HG03060 (cell line): Measurements from ENCODE around the gene CACNA1A.
"Not testable (repeated sequence)": the region's sequence is repeated elsewhere in the genome, so short reads cannot be mapped to it uniquely, and the experiment has no call there.

Experiments used
- ATAC-seq: cut with Tn5 transposase; IDR thresholded peaks from one replicate; pipeline ENCODE4 v1.9.1; 2021; ENCODE audit warnings: low read depth, moderate number of reproducible peaks; ENCODE audit not compliant: unreplicated experiment

Gene CACNA1A

GRCh38 chr19:13209484-13210338 is 296.6 kb downstream of the CACNA1A start:
- no peak for ATAC-seq

GRCh38 chr19:13208672-13209483 is 297.4 kb downstream of the CACNA1A start:
- ATAC-seq: no peak

DNA sequence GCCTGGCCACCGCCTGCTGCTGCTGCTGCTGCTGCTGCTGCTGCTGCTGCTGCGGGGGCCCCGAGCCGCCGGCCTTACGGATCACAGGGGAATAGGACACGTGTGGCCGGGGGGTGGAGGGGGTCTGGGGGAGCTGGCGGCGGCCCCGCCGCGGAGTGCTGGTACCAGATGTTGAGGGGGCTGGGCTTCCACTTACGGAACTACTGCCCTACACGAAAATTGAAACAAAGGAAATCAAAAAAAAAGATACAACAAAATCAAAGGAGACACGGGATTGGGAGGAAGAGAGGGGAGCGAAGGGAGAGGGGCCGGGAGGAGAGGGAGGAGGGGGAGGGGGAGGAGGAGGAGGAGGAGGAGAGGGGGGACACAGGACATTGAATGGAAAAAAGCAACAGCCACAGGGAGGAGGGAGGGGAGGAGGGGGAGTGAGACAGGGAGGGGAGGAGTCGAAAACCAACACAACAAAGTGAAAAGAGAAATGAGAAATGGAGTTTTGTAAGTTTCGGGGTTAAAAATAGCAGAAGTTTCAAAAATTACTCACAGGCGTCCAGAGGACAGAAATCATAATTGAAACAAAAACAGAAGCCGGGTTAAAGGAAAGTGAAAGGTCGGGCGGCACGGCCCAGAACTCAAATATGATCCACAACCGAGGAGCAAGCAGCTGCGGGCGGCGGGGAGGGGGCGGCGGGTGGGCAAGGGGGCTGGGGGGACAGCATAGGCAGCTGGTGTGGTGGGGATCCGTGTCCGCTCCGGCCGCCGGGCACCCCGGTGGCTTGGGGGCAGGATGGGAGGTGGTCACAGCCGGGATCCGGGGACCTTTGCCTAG is 298.2 kb downstream of the CACNA1A start:
- ATAC-seq: no peak

DNA sequence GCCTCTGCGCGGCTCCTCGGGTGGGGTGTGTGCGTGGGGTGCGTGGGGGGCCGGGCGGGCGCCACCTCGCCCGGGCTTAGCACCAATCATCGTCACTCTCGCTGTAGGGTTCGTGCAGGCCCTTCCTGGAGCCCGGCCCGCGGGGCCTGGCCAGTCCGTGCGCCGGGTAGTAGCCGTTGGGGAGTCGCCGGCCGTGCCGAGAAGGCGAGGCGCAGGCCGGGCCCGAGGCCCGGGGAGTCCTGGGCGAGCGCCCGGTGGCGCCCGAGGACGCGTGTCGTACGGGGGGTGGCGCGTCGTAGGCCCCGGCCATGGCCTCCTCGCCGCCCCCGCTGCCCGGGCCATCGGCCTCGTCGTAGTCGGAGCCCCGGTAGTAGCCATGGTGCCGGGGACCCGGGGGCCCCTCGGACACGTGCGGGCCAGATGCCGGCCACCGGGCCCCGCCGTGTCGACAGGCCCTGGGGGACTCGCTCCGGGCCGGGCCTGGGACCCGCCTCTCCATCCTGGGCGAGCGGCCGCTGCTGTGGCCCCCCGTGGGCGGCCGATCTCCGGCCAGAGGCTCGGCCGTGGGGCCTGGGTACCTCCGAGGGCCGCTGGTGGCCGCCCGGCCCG is 298.9 kb downstream of the CACNA1A start:
- ATAC-seq: no peak

DNA sequence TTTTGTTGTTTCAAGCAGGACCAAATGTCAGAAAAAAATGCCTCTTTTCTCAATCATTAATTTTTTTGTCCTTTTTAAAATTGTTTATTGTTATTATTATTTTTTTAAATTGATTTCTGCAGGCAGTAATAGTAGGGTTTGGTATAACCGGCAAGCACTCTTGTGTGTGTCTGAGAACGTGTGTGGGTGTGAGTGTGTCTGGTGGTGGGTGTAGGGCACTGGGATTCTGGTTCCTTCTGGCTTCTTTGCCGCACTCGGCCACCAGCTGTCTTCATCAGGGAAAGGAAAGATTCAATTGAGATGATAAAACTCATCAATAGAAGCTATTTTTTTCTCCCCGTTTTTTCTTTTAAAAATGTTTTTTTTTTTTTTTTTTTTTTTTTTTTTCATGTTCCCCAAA is 299.7 kb downstream of the CACNA1A start:
- no peak for ATAC-seq

DNA sequence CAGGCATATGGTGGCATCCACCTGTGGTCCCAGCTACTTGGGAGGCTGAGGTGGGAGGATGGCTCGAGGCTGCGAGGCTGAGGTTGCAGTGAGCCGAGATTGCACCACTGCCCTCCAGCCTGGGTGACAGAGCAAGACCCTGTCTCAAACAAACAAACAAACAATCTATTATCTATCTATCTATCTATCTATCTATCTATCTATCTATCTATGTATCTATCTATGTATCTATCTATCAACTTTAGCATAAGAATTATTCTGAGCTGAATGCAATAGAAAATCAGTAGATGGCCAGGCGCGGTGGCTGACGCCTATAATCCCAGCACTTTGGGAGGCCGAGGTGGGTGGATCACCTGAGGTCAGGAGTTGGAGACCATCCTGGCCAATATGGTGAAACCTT is 304.2 kb downstream of the CACNA1A start:
- not testable (repeated sequence) for ATAC-seq

DNA sequence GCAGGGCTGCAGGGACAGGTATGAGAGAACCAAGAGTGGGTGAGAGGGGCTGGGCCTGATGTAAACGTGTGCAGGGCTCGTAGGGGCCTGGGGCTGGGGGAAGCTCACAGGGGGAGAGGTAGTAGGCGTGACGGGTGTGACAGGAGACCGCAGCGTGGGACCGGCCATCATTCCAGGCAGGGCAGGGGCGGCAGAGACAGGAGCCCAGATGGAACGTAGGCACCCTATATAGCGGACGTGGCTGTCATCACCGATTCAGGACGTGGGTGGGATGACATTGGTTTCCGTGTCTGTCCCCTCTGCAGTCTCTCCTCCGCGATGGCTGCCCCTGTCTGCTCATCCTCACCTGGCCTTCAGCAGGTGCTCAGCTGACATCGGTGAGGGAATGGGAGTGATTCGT is 307.6 kb downstream of the CACNA1A start:
- ATAC-seq: no peak

DNA sequence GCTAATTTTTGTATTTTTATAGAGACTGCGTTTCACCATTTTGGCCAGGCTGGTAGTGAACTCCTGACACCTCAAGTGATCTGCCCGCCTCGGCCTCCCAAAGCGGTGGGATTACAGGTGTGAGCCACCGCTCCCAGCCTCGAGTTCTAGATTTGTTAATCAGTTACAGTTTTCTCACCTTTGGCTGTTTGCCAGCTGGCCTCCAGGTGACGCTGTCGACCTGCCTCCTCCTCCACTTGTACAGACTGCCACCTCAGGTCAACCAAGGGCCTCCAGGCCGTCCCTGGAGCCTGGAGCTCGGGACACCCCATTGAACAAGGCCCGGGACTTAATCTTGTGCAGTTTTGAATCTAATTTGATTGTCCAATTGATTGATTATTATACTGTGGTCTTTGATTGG is 310.6 kb downstream of the CACNA1A start:
- ATAC-seq: no peak

DNA sequence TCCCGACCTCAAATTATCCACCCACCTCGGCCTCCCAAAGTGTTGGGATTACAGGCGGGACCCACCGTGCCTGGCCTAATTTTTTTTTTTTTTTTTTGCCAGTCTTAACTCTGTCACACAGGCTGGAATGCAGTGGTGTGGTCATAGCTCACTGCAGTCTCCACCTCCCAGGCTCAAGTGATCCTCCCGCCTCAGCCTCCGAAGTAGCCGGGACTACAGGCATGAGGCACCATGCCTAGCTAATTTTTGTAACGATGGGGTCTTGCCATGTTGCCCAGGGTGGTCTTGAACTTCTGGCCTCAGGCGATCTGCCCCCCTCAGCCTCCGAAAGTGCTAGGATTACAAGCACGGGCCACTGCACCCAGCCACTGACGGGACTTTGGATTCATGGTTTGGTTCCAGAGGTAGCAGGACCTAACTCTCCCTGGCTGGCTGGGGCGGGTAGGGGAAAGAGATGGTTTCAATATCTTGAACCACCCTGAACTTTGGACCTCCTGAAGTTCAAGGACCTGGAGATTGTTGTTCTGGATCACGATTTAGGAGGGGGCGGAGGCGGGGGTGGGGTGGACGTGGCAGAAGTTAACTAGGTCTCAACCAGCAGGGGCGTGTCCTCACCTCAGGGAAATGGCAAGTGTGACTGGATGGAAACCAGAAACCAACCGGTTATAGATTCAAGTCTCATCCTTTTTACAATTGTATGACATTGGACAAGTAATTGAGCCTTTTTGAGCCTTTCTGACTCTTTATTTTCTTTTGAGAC is 315.3 kb downstream of the CACNA1A start:
- no peak for ATAC-seq

GRCh38 chr19:13189600-13189999 is 316.7 kb downstream of the CACNA1A start:
- no peak for ATAC-seq

DNA sequence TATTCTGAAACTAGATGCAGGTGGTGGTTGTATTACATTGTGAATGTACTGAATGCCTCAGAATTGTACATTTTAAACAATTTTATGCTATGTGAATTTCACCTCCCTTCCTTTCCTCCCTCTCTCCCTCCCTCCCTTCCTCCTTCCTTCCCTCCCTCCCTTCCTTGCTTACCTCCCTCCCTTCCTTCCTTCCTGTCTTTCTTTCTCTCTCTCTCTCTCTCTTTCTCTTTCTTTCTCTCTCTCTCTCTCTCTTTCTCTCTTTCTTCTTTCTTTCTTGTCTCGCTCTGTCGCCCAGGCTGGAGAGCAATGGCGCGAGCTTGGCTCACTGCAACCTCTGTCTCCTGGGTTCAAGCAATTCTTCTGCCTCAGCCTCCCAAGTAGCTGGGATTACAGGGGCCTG is 318.9 kb downstream of the CACNA1A start:
- ATAC-seq: no peak

GRCh38 chr19:13186688-13187087 is 319.6 kb downstream of the CACNA1A start:
- not testable (repeated sequence) for ATAC-seq

DNA sequence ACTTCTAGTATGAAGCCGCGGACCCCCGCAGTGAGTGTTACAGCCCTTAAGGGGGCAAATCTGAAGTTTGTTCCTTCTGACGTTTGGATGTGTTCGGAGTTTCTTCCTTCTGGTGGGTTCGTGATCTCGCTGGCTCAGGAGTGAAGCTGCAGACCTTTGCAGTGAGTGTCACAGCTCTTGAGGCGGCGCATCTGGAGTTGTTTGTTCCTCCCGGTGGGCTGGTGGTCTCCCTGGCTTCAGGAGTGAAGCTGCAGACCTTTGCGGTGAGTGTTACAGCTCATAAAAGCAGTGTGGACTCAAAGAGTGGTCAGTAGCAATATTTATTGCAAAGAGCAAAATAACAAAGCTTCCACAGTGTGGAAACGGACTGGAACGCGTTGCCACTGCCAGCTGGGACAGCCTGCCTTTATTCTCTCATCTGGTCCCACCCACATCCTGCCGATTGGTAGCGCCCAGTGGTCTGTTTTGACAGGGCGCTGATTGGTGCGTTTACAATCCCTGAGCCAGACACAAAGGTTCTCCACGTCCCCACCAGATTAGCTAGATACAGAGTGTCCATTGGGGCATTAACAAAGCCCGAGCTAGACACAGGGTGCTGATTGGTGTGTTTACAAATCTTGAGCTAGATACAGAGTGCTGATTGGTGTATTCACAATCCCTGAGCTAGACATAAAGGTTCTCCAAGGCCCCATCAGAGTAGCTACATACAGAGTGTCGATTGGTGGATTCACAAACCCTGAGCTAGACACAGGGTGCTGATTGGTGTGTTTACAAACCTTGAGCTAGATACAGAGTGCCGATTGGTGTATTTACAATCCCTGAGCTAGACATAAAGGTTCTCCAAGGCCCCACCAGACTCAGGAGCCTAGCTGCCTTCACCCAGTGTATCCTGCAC is 320.3 kb downstream of the CACNA1A start:
- not testable (repeated sequence) for ATAC-seq

- ATAC-seq: not testable (repeated sequence)
Measured at GRCh38 chr19:13184926-13185325, 321.4 kb downstream of the CACNA1A start.

DNA sequence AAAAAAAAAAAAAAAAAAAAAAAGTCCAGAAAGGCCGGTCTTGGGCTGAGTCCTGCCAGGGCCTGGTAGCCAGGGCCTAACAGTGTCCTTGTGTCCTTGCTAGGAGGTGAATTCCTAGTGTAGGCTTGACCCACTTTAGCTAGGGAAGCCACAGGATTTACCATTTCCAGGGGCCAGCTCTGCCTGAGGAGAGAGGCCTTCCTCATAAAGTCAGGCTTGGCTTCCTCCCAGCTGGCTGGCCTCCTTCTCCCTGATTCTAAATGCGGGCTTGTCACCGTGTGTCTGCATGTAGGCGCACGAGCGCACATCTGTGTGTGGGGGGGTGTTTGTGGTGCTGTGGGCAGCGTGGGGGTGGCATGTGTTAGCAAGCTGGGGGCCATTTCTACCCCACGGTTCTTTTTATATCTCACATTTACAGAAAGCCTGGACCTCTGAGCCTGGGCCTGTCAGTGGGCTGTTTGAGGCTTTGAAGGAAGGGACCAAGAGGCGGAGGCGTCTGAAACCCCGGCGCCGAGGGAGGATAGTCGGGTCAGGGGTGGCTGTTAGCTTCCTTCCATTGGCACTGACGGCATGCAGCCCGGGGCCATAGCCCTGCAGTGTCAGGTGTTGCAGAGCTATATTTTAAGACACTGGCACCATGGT is 324.4 kb downstream of the CACNA1A start:
- ATAC-seq: no peak

GRCh38 chr19:13178291-13178690 is 328.0 kb downstream of the CACNA1A start:
- not testable (repeated sequence) for ATAC-seq

DNA sequence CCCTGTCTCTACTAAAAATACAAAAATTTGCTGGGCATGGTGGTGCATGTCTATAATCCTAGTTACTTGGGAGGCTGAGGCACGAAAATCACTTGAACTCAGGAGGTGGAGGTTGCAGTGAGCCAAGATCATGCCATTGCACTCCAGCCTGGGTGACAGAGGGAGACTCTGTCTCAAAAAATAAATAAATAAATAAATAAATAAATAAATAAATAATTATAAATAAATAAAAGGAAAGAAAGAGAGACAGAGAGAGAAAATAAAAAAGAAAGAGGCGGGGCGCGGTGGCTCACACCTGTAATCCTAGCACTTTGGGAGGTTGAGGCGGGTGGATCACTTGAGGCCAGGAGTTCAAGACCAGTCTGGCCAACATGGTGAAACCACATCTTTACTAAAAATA is 328.7 kb downstream of the CACNA1A start:
- not testable (repeated sequence) for ATAC-seq

GRCh38 chr19:13176345-13176744 is 329.9 kb downstream of the CACNA1A start:
- no peak for ATAC-seq
